ENCODE data around the gene CRELD2.

The CRELD2 gene

GRCh38 chr22:49967706-49968208 is 49.3 kb downstream of the CRELD2 start:
- Histone ChIP-seq H3K4me3 (ENCODE audit: low read length) (no peak overlapping the region), H3K9me3 (replicated peaks; ENCODE audit: insufficient read depth, low read length) (no peaks in the 10 kb centered on the region), H3K9me2 (replicated peaks; ENCODE audit: insufficient read depth, low read length) (no peaks in the 10 kb centered on the region), H2AFZ (ENCODE audit: low read length) (no peak overlapping the region), H3K79me2 (ENCODE audit: low read length) (peaks cover 14% of the 10 kb centered on the region), H3K4me1 (ENCODE audit: low read length) (peaks cover 9% of the 10 kb centered on the region), H3K36me3 (replicated peaks; ENCODE audit: insufficient read depth, low read length) (0 out of 2 replicates have a peak, but pooled peaks cover 3% of the 10 kb centered on the region), H3K9ac (ENCODE audit: low read length) (no peak overlapping the region), H3K4me2 (ENCODE audit: low read depth, low read length) (no peak overlapping the region), H4K20me1 (ENCODE audit: insufficient read depth, low read length) (no peaks in the 10 kb centered on the region), H3K27me3 (replicated peaks; ENCODE audit: insufficient read depth, low read length) (peaks cover 10% of the 10 kb centered on the region), H3F3A (ENCODE audit: insufficient read depth, low read length) (0 out of 2 replicates have a peak, but pooled peaks cover 3% of the 10 kb centered on the region), H3K27ac (ENCODE audit: low read length) (no peak overlapping the region)
- peak; percentile 4 for DNase-seq
- TF ChIP-seq EZH2 (optimal IDR thresholded peaks at IDR 0.05; ENCODE audit: low read depth, low read length) (no peak), EZH2phosphoT487 (IDR thresholded peaks at IDR 0.05; ENCODE audit: low read length) (no peak), CTCF (IDR thresholded peaks at IDR 0.05; ENCODE audit: low read length) (no peak)

DNA sequence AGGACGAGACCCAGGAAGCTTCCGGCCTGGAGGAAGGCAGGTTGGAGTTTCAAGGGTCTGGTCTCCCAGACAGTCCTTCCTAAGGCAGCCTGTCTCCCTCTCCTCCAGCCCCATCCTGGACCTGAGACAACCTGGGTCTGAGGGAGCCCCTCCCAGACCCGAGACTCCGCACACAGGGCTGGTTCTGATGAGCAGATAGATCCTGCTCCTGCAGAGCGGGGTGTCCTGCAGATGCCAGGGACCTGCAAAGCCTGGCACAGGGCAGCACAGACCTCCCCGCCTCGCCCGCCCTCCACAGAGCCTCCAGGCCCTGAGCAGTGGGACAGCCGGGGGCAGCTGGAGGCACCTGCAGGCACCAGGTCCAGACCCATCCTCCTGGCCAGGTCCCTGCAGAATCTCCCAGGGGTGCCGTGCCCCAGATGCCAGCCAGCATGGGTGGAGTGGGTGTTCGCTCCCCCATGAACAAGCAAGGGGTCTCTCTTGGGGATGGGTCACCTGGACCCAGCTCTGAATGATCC is 49.9 kb downstream of the CRELD2 start:
- H3K9ac ChIP-seq (ENCODE audit: low read length) = no peak overlapping the region
- H3K79me2 ChIP-seq (ENCODE audit: low read length) = peaks cover 8% of the 10 kb centered on the region
- H3K27me3 ChIP-seq (replicated peaks; ENCODE audit: insufficient read depth, low read length) = peaks cover 10% of the 10 kb centered on the region
- no peak overlapping the region for H3K4me3 ChIP-seq (ENCODE audit: low read length)
- H3K4me1 ChIP-seq (ENCODE audit: low read length) = peaks cover 8% of the 10 kb centered on the region
- no peak overlapping the region for H3K4me2 ChIP-seq (ENCODE audit: low read depth, low read length)
- no peaks in the 10 kb centered on the region for H3K36me3 ChIP-seq (replicated peaks; ENCODE audit: insufficient read depth, low read length)
- H2AFZ ChIP-seq (ENCODE audit: low read length) = no peak overlapping the region
- TF ChIP-seq EZH2phosphoT487 (IDR thresholded peaks at IDR 0.05; ENCODE audit: low read length) = no peak
- no peak for TF ChIP-seq CTCF (IDR thresholded peaks at IDR 0.05; ENCODE audit: low read length)
- TF ChIP-seq EZH2 (optimal IDR thresholded peaks at IDR 0.05; ENCODE audit: low read depth, low read length) = no peak
- H3K9me2 ChIP-seq (replicated peaks; ENCODE audit: insufficient read depth, low read length) = no peaks in the 10 kb centered on the region
- no peaks in the 10 kb centered on the region for H3K9me3 ChIP-seq (replicated peaks; ENCODE audit: insufficient read depth, low read length)
- no peaks in the 10 kb centered on the region for H4K20me1 ChIP-seq (ENCODE audit: insufficient read depth, low read length)
- no peak overlapping the region for H3K27ac ChIP-seq (ENCODE audit: low read length)
- peak; percentile 1 for DNase-seq
- H3F3A ChIP-seq (ENCODE audit: insufficient read depth, low read length) = 0 out of 2 replicates have a peak, but pooled peaks cover 3% of the 10 kb centered on the region

DNA sequence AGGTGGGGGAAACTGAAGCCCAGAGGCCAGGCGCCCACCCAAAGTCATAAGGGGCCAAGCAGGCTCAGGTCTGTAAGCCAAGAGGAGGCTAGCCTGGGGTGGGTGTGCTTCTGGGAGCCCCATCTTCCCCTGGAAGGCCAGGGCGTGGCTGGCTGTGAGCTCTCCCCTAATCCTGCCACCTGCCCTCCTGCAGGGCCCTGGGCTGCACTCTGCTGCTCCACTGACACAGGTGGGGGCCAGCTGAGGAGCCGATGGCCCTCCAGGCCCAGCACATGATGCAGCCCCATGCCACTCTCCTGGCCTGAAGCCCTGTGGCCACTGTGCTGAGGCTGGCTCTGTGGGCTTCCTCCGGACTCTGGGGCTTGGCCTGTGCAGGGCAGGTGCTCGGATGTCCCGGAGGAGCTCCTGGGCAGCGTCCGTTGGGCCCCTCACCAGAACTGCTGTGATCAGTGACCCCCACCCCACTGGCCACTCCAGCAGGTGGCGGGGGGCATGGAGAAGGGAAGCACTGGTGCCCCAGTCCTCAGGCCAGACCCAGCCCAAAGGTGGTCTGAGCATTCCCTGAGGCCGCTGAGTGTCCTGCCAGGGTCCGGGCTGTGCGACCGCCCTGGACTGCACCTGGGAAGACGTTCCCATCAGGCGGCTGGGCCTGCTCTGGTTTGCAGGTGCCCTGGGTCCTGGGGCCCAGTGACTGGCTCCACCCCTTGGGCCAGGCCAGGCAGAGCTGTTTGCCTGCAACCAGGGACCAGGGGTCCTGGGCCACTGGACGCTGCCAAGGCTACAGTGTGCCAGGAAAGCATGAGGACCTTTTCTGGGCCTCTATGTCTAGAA is 50.6 kb downstream of the CRELD2 start:
- Histone ChIP-seq H3K4me1 (ENCODE audit: low read length) (peaks cover 8% of the 10 kb centered on the region), H3K79me2 (ENCODE audit: low read length) (0 out of 2 replicates have a peak, but pooled peaks cover 2% of the 10 kb centered on the region)
- peak; percentile 2 for DNase-seq

More for the DNA sequence above, 50.6 kb downstream of the CRELD2 start:
- TF ChIP-seq EZH2phosphoT487 (IDR thresholded peaks at IDR 0.05; ENCODE audit: low read length) = no peak
- TF ChIP-seq CTCF (IDR thresholded peaks at IDR 0.05; ENCODE audit: low read length) = no peak
- TF ChIP-seq EZH2 (optimal IDR thresholded peaks at IDR 0.05; ENCODE audit: low read depth, low read length) = no peak
- H3K9ac ChIP-seq (ENCODE audit: low read length) = no peak overlapping the region
- H3K27me3 ChIP-seq (replicated peaks; ENCODE audit: insufficient read depth, low read length) = peaks cover 10% of the 10 kb centered on the region
- H3K9me3 ChIP-seq (replicated peaks; ENCODE audit: insufficient read depth, low read length) = no peaks in the 10 kb centered on the region
- no peaks in the 10 kb centered on the region for H3K9me2 ChIP-seq (replicated peaks; ENCODE audit: insufficient read depth, low read length)
- no peak overlapping the region for H3K4me3 ChIP-seq (ENCODE audit: low read length)
- no peaks in the 10 kb centered on the region for H3K36me3 ChIP-seq (replicated peaks; ENCODE audit: insufficient read depth, low read length)
- H3K27ac ChIP-seq (ENCODE audit: low read length) = no peak overlapping the region
- no peaks in the 10 kb centered on the region for H4K20me1 ChIP-seq (ENCODE audit: insufficient read depth, low read length)
- no peak overlapping the region for H3K4me2 ChIP-seq (ENCODE audit: low read depth, low read length)
- H2AFZ ChIP-seq (ENCODE audit: low read length) = no peak overlapping the region
- 0 out of 2 replicates have a peak, but pooled peaks cover 3% of the 10 kb centered on the region for H3F3A ChIP-seq (ENCODE audit: insufficient read depth, low read length)

All from MM.1S (cell line).